KOPT-K1 (cell line): ENCODE measurements around the gene LRCH1.
A peak's percentile ranks its signal among the peaks of the same experiment; 100 is the strongest.

ENCODE experiments used
- H3K27ac ChIP-seq: fragments of 200-600 bp; sonication (generic); 2 replicates; pipeline ENCODE4 v1.5.1; 2016; ENCODE audit warnings: antibody characterized with exemption, mild to moderate bottlenecking, low read depth, low read length; ENCODE audit not compliant: poor library complexity, severe bottlenecking
- H3K36me3 ChIP-seq: fragments of 200-600 bp; sonication (generic); 2 replicates; pipeline ENCODE4 v1.5.1; 2017; ENCODE audit warnings: antibody characterized with exemption, mild to moderate bottlenecking, low read length, moderate library complexity; ENCODE audit not compliant: insufficient read depth
- H3K9me3 ChIP-seq: fragments of 200-600 bp; sonication (generic); 2 replicates; pipeline ENCODE4 v1.5.1; 2017; ENCODE audit warnings: antibody characterized with exemption, low read length, mild to moderate bottlenecking; ENCODE audit not compliant: insufficient read depth, poor library complexity, severe bottlenecking

LRCH1 gene

GRCh38 chr13:46550822-46551221 lies 2.1 kb upstream of the LRCH1 start:
- H3K27ac ChIP-seq: no peak overlapping the region
- H3K9me3 ChIP-seq: no peaks in the 10 kb centered on the region
- H3K36me3 ChIP-seq: no peaks in the 10 kb centered on the region

- Histone ChIP-seq H3K27ac (peak overlapping the region; percentile 90), H3K9me3 (no peaks in the 10 kb centered on the region), H3K36me3 (no peaks in the 10 kb centered on the region)
These were observed 1.3 kb upstream of the LRCH1 start for GRCh38 chr13:46551410-46552302.

GRCh38 chr13:46552303-46552682 lies 677 bp upstream of the LRCH1 start:
- H3K36me3 ChIP-seq: no peaks in the 10 kb centered on the region
- peak overlapping the region; percentile 90 for H3K27ac ChIP-seq
- H3K9me3 ChIP-seq: no peaks in the 10 kb centered on the region

GRCh38 chr13:46553521-46553885 lies 533 bp downstream of the LRCH1 start:
- Histone ChIP-seq H3K9me3 (no peaks in the 10 kb centered on the region), H3K27ac (peak overlapping the region; percentile 90), H3K36me3 (no peaks in the 10 kb centered on the region)

- H3K27ac ChIP-seq: peak overlapping the region; percentile 90
- H3K9me3 ChIP-seq: no peaks in the 10 kb centered on the region
These were observed 1.2 kb downstream of the LRCH1 start for GRCh38 chr13:46553886-46554858.

GRCh38 chr13:46554951-46555350 lies 2.0 kb downstream of the LRCH1 start:
- Histone ChIP-seq H3K27ac (peak overlapping the region; percentile 90), H3K36me3 (no peaks in the 10 kb centered on the region), H3K9me3 (no peaks in the 10 kb centered on the region)

More at GRCh38 chr13:46553886-46554858, 1.2 kb downstream of the LRCH1 start:
- no peaks in the 10 kb centered on the region for H3K36me3 ChIP-seq

- H3K9me3 ChIP-seq: no peaks in the 10 kb centered on the region
- H3K36me3 ChIP-seq: no peaks in the 10 kb centered on the region
- no peak overlapping the region for H3K27ac ChIP-seq
These were observed 2.9 kb downstream of the LRCH1 start for GRCh38 chr13:46555722-46556417.

GRCh38 chr13:46556418-46556779 lies 3.4 kb downstream of the LRCH1 start:
- Histone ChIP-seq H3K9me3 (no peaks in the 10 kb centered on the region), H3K27ac (no peak overlapping the region), H3K36me3 (no peaks in the 10 kb centered on the region)

- Histone ChIP-seq H3K36me3 (no peaks in the 10 kb centered on the region), H3K9me3 (no peaks in the 10 kb centered on the region), H3K27ac (no peak overlapping the region)
These were observed 6.4 kb downstream of the LRCH1 start for GRCh38 chr13:46559272-46559805.

GRCh38 chr13:46560778-46561177 lies 7.8 kb downstream of the LRCH1 start:
- Histone ChIP-seq H3K27ac (no peak overlapping the region), H3K9me3 (no peaks in the 10 kb centered on the region), H3K36me3 (no peaks in the 10 kb centered on the region)

- no peak overlapping the region for H3K27ac ChIP-seq
- H3K36me3 ChIP-seq: no peaks in the 10 kb centered on the region
- H3K9me3 ChIP-seq: no peaks in the 10 kb centered on the region
These were observed 8.3 kb downstream of the LRCH1 start for GRCh38 chr13:46561286-46561685.

GRCh38 chr13:46561691-46562090 lies 8.7 kb downstream of the LRCH1 start:
- Histone ChIP-seq H3K27ac (no peak overlapping the region), H3K9me3 (no peaks in the 10 kb centered on the region), H3K36me3 (no peaks in the 10 kb centered on the region)

GRCh38 chr13:46562152-46562551 lies 9.2 kb downstream of the LRCH1 start:
- no peak overlapping the region for H3K27ac ChIP-seq
- H3K9me3 ChIP-seq: no peaks in the 10 kb centered on the region
- H3K36me3 ChIP-seq: no peaks in the 10 kb centered on the region

GRCh38 chr13:46562581-46562980 lies 9.6 kb downstream of the LRCH1 start:
- Histone ChIP-seq H3K27ac (no peak overlapping the region), H3K36me3 (no peaks in the 10 kb centered on the region), H3K9me3 (no peaks in the 10 kb centered on the region)
